IMR-90 (cell line): ENCODE measurements around the gene KRTAP12-3.

ENCODE experiments used
- BHLHE40 ChIP-seq: fragments of 150-350 bp; IDR thresholded peaks from 2 replicates; pipeline ENCODE4 v1.6.1; 2016; ENCODE audit warnings: mild to moderate bottlenecking, low read depth, low read length
- CEBPB ChIP-seq: IDR thresholded peaks from 2 replicates; pipeline ENCODE4 v1.6.1; 2012; ENCODE audit warnings: low read depth, low read length, improper control_type of control experiment
- CTCF ChIP-seq: conservative IDR thresholded peaks from 2 replicates; pipeline ENCODE4 v1.5.1; 2012; ENCODE audit warnings: mild to moderate bottlenecking, low read depth, low read length, improper control_type of control experiment
- MAZ ChIP-seq: IDR thresholded peaks from 2 replicates; pipeline ENCODE4 v1.6.1; 2012; ENCODE audit warnings: low read depth, mild to moderate bottlenecking, low read length, improper control_type of control experiment, moderate library complexity, borderline replicate concordance
- POLR2A ChIP-seq: IDR thresholded peaks from 2 replicates; pipeline ENCODE4 v1.6.1; 2012; ENCODE audit warnings: mild to moderate bottlenecking, low read depth, low read length
- RAD21 ChIP-seq: IDR thresholded peaks from 2 replicates; pipeline ENCODE4 v1.6.1; 2012; ENCODE audit warnings: low read length, improper control_type of control experiment
- RCOR1 ChIP-seq: IDR thresholded peaks from 2 replicates; pipeline ENCODE4 v1.6.1; 2012; ENCODE audit warnings: mild to moderate bottlenecking, low read length, improper control_type of control experiment; ENCODE audit not compliant: insufficient replicate concordance
- RFX5 ChIP-seq: IDR thresholded peaks from 2 replicates; pipeline ENCODE4 v1.8.0; 2012; ENCODE audit warnings: low read depth, mild to moderate bottlenecking, low read length, moderate library complexity
- SMC3 ChIP-seq: fragments of 150-350 bp; IDR thresholded peaks from 2 replicates; pipeline ENCODE4 v1.6.1; 2016; ENCODE audit warnings: low read depth, mild to moderate bottlenecking, antibody characterized with exemption, low read length, moderate library complexity
- USF2 ChIP-seq: fragments of 150-350 bp; IDR thresholded peaks from 2 replicates; pipeline ENCODE4 v1.6.1; 2017; ENCODE audit warnings: mild to moderate bottlenecking, antibody characterized with exemption, low read length, low read depth

- TF ChIP-seq CTCF (no peak), MAZ (no peak), POLR2A (no peak), USF2 (no peak), SMC3 (no peak), RAD21 (no peak), BHLHE40 (no peak), CEBPB (no peak), RFX5 (no peak), RCOR1 (no peak)
Measured at GRCh38 chr21:44615466-44615865, 42.3 kb upstream of the KRTAP12-3 start.
